Anterior cingulate cortex (tissue), 58 donors: ENCODE results near the gene PCDH9.

Experiments
- DNase-seq, 58 donors: peaks; one replicate each; lab custom pipeline; 2025; lab: John Stamatoyannopoulos, UW

Gene PCDH9

DNA sequence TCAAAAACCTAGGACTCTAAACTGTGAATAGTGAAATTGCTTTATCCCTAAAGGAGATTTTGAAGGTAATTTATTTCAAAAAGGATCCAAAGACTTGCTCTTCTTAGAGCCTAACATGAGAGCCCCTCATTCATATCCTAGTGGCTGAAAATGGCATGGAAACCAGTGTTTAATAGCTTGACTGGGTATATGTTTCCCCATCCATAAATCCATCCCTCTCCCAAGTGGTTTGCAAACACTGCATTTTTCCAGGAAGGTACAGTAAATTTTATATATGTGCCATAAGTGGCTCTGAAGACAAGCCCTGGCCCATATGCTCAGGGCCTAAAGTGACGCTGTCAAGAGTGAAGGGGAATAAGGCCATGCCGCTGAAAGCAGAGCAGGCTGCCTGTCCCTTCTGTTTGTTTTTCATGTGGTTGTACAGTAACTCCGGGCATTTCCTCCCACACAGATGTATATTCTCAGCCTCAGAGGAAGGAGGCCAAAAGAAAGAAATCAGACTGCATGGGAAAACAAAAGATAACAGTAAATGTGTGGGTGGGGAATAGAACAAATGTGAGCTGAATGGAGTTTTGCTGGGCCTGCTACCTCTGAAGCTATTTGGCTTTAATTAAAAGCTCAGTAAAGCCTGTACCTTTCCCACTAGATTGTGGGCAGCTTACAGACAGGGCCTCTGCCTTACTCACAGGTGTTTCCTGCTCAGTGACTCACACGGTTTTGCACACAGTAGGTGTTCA, 181.9 kb downstream of the PCDH9 start:
- DNase-seq: peak in 1 of 58 donors; percentile 22

DNA sequence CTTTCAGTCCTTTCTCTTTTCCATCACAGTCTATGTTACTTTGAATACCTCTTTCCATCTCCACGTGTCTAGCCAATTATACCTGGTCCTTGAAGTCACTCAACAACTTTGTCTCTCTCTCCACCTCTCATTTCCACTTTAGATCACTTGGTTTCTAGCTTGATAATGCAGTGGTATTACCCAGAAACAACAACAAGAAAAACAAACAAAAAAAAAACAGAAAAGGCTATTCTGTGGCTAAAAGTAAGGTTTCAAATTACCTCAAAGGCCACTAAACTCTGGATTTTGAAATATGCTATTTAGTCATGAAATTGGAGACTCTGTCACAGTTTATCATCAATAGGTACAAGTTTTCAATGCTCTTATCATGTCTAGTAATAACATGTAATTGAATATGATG, 184.8 kb downstream of the PCDH9 start:
- DNase-seq: no peak

DNA sequence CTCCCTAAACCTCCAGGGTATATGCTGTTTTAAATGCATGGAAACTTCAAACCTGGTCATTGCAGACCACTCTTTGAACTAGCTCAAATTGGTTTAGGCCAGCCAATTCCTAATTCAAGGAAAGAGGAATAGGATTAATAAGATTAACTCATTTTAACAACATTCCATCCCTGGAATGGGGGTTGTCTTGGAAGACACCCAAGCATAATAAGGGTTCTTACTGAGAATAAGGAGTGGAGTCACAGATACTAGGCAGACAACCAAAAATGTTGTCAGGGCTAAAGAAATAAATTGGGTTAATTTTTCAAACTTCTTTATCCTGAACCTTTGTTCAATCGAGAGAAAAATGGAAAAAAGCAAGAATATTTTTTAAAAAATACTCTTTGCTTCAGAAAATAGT, 186.2 kb downstream of the PCDH9 start:
- no peak for DNase-seq

DNA sequence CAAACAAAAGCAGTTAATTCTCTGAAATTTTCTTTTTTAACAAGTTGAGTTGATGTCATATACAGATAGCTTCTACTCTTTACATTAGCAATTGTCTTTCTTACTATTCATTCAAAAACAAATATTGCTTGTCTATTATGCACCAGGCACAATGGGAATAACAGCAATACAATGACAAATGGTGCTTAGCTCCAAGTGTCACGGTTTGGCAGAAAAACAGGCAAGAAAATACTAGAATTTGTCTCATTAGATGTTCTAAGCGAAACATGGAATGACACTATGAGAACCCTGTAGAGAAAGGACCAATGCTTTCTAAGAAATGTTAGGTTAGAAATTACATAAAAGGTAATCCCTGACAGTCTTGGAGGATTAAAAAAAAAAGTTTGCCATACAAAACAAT, 187.6 kb downstream of the PCDH9 start:
- peak in 1 of 58 donors; percentile 66 for DNase-seq

DNA sequence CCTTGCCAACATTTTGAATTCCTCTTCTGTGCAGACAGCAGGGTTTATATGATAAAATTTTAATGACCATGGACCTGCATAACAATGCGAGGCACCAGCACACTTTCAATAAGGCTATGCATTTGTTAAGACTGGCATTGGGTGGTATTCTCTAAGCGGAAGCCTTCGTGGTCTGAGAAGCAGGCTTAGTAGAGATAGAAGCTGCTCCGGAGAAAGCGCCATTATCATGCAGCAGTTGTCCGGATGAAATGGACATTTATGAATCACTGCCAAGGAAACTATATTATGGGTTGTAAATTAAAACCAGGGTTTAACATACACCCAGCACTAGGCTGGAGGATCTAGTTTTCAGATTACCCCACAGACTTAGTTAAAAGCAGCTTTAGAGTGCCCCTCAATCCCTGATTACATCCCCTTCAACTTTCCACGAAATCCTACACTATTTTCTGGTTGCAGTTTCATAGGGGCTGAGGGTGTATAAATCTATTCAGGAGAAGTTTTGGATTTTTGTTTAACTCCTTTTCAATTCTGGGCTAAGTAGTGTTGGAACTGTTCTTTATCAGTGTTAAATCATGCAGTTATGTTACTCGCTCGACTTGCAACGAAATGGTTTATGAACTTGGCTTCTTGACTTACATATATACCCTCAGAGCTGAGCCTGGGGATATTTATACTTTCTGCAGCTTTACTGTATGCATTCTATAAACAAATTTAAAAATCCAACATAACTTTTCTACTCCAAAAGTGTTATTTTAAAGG, 193.3 kb downstream of the PCDH9 start:
- peak in 3 of 58 donors; percentile 20 to 46 (median 28) for DNase-seq

DNA sequence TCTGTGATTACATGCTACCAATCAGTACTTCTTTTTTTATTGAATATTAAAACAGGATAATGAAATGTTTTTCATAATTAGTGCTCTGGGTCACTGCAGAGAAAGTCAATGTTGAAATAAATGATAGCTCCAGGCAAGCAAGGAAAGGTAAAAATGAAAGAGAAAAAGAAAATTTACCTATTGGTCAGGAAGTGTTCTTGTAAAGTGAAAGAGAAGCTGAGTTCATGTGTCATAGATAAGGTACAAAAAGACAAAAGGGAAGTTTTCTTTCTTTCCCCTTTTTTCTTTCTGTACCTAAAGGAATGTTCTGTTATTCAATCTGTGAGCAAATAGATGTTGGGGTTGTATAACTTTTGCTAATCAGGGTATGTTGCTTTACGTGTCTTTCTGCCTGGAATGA, 197.0 kb downstream of the PCDH9 start:
- DNase-seq: no peak

DNA sequence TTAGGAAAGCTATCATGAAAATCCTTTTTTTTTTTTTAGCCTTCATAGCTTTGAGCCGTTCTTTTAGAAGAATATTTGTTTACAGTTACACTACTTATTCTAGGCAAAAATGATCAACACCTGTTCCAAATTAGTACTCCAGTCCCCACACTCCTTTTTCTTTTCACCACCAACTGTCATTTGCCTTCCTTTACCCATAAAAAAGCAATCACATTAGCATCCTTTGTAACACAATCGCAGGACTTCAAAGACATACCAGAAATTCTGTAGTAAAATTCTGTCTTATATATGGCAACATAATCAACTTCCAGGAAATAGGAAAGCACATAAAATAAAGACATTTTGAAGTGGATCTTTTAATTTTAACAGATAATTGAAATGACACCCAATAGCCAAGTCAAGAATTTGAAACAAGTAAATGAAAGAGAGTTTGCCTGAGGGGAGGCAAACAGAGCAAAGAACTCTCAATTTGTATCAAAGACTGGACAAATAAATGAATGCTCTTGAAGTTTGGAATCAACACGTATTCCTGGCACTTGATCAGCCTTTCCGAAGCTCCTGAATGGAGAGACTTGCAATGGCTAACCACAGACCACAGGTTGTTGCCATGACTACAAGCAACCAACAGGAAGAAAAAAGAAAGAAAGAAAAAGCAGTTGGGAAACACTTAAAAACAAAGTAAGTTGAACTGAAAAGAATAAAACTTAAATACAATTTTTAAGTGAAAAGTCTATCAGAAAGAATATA, 206.8 kb downstream of the PCDH9 start:
- peak in 1 of 58 donors; percentile 15 for DNase-seq

DNA sequence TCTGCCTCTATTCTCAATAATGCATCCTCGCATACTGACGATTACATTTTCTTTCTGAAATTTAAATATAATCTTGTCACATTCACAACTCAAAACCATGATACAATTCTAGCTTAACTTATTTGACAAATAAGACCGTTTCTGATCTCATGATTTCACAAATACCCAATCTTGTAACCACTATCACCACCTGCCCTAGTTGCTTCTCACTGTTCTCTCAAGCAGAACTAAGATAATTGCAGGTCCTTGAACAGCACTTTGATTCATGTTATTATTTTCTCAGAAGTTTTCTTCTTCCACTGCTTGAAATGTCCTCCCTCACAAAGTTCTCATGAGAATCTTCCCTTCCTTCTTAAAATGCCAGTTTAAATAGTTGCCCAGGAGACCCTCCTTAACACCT, 211.4 kb downstream of the PCDH9 start:
- no peak for DNase-seq

DNA sequence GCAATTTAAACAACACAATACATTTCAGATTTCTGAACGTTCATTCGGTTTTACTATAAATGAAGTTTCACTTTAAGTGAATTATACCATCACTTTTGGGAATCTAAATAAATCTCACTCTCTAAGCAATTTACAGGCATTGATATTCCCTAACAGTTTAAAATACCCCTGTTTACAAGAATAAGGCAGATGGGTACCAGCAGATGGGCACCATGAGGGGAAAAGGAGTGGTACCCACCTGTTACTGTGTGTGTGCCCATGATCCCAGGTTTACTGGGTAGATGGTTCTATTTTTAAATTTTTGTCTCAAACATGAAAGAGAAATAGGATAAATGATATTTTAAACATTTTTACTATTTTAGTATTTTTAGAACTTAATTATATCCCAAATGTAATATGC, 212.9 kb downstream of the PCDH9 start:
- no peak for DNase-seq

DNA sequence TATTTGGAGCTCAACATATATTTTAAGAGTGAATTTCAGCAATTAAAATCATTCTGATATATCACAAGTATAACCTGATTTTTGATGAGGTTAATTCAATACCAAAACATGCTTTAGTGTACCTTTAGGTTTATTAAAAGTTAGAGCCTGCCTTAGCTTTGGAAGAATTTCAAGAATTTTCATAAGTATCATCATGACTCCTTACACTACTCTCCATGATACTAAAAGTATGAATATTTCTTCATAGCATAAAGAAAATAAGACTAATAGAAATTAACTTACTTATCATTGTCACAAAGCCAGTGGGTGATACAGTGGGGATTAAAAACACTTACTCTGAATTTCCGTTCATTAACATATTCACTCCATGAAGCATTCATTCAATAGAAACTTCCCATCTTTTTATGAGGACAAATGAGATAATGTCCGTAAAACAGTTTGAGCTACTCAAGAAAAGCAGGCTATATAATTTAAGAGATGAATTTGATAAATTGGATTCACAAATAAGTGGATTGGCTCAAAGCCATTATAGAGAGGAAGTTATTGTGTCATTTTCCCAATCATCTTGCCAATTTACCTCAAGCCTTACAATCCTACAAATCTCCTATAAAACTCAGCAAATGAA, 214.0 kb downstream of the PCDH9 start:
- no peak for DNase-seq

DNA sequence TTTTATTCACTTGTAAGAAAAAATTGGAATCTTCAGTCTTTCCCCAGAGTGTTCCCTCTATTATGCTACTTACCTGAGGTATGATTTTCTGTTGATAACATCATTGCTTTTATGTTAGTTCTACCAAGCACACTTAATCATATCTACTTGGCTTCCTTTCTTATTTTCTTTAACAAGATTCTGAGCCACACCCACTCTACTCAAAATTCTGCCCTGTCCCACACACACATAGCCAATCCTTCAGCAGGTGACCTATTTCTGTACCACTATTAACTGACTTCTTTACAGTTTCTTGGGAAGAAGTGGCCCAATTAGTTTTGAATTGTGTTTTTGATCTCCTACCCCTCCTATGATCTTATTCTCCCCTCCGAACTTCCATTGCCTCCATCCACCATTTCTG, 215.7 kb downstream of the PCDH9 start:
- no peak for DNase-seq

DNA sequence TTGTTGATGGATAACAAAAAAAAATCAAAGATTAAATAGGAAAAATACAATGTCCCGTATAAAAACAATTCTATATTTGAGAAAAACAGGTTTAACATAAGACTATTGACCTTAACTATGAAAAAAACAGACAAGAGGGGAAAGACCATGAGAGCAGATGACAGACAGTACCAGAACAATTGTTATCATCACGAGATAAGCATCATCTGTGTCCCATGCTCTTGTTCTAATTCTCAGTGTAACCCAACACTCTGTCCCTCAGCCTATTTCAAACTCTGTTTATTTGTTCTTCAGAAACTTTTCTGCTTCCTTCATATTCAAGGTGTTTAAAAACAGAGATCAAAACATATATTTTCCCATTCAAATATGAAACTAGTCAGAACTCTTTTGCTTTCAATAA, 216.4 kb downstream of the PCDH9 start:
- DNase-seq: no peak

DNA sequence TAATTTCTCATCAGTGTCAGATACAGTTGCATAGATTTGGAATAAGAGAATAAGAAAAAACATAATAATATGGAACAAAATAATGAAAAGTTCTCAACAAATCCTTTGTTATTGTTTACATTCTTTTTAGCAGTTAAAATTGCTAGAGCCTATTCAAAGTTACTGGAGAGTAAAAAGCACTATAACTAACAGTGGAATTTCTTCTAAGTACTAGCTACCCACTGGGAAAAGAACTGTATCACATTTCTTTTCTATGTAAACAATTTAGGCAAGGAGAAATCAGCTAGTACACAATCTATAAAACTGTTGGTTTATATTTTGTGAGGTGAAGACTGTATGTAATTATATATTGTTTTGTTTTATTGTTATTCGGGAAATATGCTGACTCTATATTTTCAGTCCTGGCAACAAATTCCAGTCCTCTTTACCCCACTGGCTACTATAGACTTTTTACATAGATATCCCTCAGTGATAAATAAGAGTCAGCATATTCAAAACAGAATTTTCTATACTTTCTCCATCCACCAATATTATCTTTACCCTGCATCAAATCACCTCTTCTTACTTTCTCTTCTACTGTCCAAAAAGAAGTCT, 222.0 kb downstream of the PCDH9 start:
- no peak for DNase-seq

DNA sequence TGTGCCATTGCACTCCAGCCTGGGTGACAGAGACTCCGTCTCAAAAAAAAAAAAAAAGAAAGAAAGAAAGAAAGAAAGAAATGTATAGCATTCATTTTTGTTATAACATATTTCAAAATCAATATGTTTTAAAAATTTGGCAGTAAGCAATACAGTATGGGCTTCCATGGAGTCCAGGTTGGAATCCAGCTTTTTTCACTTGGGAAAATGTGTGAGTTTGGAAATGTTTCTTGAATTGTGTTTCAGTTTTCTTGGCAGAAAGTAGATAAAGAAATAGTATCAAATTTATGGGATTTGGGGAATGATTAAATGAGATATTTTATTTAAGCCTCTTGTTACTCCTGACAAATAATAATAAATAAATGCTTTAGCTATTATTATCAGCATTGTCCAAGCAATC, 225.6 kb downstream of the PCDH9 start:
- DNase-seq: no peak

DNA sequence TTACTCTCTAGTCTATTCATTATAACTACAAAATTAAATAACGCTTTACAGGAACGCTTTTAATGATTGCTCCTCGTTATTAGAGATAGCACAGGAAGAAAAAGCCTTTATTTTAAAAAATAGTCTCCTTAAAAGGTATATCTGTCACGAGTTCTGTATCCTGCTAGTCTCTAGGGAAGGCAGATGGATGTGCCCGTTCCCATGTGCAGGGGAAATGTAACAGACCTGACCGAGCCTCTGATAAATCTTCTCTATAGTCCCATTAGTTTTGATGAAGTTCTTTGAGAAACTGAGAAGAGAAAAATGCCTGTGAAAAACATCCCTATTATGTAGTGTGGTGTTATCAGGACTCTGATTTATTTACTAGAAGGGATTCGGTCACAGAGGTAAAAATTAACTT, 226.4 kb downstream of the PCDH9 start:
- DNase-seq: no peak

DNA sequence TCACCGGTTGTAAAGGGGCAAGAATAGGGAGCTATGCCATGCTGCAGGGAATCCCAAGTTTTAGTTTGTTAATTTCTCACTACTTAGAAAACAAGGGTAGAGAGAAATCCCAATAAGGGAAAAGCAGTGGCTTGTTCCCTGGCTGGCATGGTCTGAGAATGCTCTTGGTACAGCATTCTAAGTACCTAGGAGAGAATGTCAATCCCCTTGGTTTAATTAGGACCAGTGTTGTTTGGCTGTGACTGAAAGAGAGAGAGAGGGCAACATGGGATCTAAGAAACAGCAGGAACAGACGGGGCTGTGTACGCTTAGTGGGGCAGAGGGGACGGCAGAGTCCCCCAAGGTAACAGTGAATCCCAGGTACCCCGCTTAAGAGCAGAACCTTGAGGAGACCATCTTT, 228.8 kb downstream of the PCDH9 start:
- DNase-seq: peak in 19 of 58 donors; percentile 3 to 70 (median 21)

DNA sequence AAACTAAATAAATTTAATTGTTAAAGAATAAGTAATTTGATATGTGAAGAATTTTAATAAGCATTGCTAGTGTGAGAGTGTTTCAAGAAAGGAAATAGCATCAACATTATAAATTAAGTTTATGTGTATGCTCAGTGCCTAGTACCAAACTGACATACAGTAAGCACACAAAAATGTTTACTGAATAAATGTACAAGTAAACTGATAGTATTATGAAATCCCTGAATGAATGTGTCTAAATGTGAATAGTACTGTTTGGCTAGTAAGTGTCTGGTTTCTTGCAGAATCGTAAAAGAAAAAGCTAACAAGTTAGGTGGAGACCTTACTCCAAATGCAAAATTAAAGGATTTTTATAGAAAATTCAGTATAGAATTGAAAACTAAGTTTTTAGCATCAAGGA, 233.6 kb downstream of the PCDH9 start:
- DNase-seq: no peak

DNA sequence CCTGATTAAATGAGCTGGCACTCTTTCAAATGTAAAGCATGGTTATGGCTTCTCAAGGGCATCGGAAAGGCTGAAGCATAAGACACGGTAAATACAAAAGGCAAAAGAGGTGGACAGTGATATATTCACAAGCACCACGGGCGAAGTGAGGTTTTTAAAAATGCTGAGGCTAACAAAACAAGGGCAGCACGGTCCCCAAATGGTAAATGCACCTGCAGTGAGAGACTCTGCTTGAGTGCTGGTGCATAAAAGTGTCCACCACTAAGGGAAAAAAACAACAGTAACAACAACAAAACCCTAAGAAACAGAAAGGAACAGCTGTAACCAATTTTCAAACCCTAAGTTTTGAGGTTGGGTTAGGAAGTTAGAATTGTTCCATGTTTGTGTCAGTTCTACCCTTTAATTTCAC, 234.9 kb downstream of the PCDH9 start:
- DNase-seq: peak in 1 of 58 donors; percentile 2

DNA sequence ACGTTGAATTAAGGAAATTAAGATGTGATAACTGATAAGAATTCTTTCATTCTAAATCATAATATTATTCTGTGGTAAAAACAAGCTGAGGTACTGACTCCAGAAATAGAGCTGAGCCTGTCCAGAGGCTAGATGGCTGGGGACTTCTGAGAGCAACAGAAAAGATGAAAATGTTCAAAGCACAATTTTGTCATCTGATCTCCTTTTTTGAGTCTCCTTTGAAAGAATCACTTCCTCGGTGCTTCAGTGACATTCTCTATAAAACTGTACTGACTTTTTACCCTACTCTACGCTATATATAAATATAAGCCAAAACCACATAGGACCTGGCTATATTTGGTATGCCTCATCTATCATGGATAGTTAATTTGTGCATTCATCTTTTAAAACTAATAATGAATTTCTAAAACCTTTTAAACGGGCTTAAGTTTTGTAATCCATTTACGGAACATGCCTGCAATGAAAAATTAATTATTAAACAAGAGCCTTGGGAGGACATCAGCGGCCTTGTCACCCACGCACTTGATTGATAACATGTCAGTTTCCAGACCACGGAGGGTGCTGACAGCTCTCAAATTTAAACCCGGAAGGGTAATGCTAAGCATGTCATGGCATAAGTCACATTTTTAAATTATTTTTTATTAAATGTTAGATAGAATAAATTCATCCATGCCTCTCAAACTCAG, 235.5 kb downstream of the PCDH9 start:
- DNase-seq: no peak

DNA sequence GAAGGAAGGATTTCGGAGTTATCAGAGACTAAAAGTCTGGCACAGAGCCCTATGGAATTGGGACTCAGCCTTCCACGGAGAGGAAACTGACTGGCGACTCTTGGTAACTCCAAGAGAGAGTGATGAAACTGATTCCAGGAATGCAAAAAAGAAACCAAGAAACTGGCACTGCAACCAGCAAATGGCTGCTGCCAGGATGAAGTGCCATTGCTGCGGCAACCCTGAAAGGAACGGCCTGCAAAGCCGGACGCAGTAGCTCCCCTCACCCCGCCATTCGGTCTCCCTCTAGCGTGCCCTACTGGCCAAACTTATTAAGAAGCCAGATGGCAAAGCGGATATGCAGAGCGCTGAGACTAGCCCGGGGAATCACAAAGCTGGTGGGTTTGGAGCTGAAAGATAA, 236.0 kb downstream of the PCDH9 start:
- peak; percentile 2 to 92 (median 80) for DNase-seq
